ENCODE results near the gene ALK. TPM values are rescaled to one million over a fixed set of nuclear protein-coding genes. Genes with fewer than 3 reads are reported as not detected.

Gene ALK
- polyA plus RNA-seq, 1 donor from 2014 or later = not detected

Other genes starting within 250 kb of the ALK start
- 194 TPM for gene YPEL5, start 225.4 kb upstream of the ALK start, polyA plus RNA-seq